Endothelial cell of umbilical vein (primary cell): Measurements from ENCODE around the gene CTU1. TPM values are rescaled to one million over a fixed set of nuclear protein-coding genes. Genes with fewer than 3 reads are reported as not detected.

Experiments used
- BruUV-seq: library from RNA; stranded (reverse); fragments of 400-500 nt; replicated peaks from 2 replicates; lab custom pipeline; 2021; lab: Mats Ljungman, UMichigan
- CTCF ChIA-PET: fragments of 300-600, 350-600 bp; sonication (Branson Sonifier 250); formaldehyde crosslinking; loops from one replicate; lab custom pipeline; 2021; ENCODE audit warnings: antibody characterized with exemption, inconsistent platforms; lab: Charles Lee
- POLR2A ChIA-PET: fragments of 300-600, 350-600 bp; sonication (Branson Sonifier 250); formaldehyde crosslinking; loops from one replicate; lab custom pipeline; 2021; ENCODE audit warnings: antibody characterized with exemption, inconsistent platforms; lab: Charles Lee
- DNase-seq: peaks from one replicate; pipeline ENCODE4 v3.0.0-alpha.2; 2011; ENCODE audit warnings: low read depth, low spot score
- FAIRE-seq: peaks from 2 replicates; lab custom pipeline; 2011; peaks lifted over from hg19 to GRCh38; lab: Jason Lieb, UNC
- H2AFZ ChIP-seq: 2 replicates; pipeline ENCODE4 v1.6.0; 2012; ENCODE audit warnings: low read depth, low read length, control low read depth, inconsistent platforms
- H3K27ac ChIP-seq: 2 replicates; pipeline ENCODE4 v1.5.1; 2011; ENCODE audit warnings: low read depth, mild to moderate bottlenecking, control low read depth, low read length, moderate library complexity; ENCODE audit not compliant: insufficient read depth
- H3K27me3 ChIP-seq, 2 experiments: 2 replicates each; pipeline versions ENCODE4 v1.6.0 to v1.6.1; 2011; ENCODE audit warnings: low read length in 2 of 2, mixed read lengths in 1 of 2; ENCODE audit not compliant: control insufficient read depth in 2 of 2, insufficient read depth in 2 of 2
- H3K36me3 ChIP-seq, 2 experiments: 2 replicates in 1 of 2; 3 replicates in 1 of 2; pipeline ENCODE4 v1.5.1; 2011; ENCODE audit warnings: low read length in 2 of 2, mild to moderate bottlenecking in 1 of 2, moderate library complexity in 1 of 2; ENCODE audit not compliant: control insufficient read depth in 2 of 2, insufficient read depth in 2 of 2; ENCODE audit errors: extremely low read depth in 1 of 2
- H3K4me1 ChIP-seq: 3 replicates; pipeline ENCODE4 v1.5.1; 2011; ENCODE audit warnings: mild to moderate bottlenecking, low read length; ENCODE audit not compliant: control insufficient read depth, insufficient read depth; ENCODE audit errors: extremely low read depth
- H3K4me2 ChIP-seq: 2 replicates; pipeline ENCODE4 v1.6.1; 2011; ENCODE audit warnings: low read length, control low read depth, mixed read lengths; ENCODE audit not compliant: insufficient read depth
- H3K4me3 ChIP-seq, 3 experiments: fragments of 200-600 bp in 1 of 3; sonication (generic), shearing (Covaris generic) in 1 of 3; replicated peaks in 1 of 3; 2 replicates each; pipeline ENCODE4 v1.5.1; 2011 to 2016; ENCODE audit warnings: control low read depth in 3 of 3, low read length in 3 of 3, mild to moderate bottlenecking in 2 of 3, inconsistent platforms in 1 of 3, low read depth in 1 of 3, moderate library complexity in 1 of 3; ENCODE audit not compliant: insufficient read depth in 1 of 3
- H3K79me2 ChIP-seq: 2 replicates; pipeline ENCODE4 v1.6.0; 2012; ENCODE audit warnings: low read length, inconsistent platforms; ENCODE audit not compliant: control insufficient read depth, insufficient read depth
- H3K9ac ChIP-seq: replicated peaks from 2 replicates; pipeline ENCODE3; 2011; ENCODE audit warnings: low read length, control low read depth; ENCODE audit not compliant: insufficient read depth; ENCODE audit errors: extremely low read depth
- H3K9me1 ChIP-seq: replicated peaks from 3 replicates; pipeline ENCODE4 v1.6.0; 2011; ENCODE audit warnings: mild to moderate bottlenecking, low read length; ENCODE audit not compliant: control insufficient read depth, insufficient read depth; ENCODE audit errors: extremely low read depth
- H3K9me3 ChIP-seq: replicated peaks from 2 replicates; pipeline ENCODE4 v1.5.1; 2012; ENCODE audit warnings: low read length, inconsistent platforms; ENCODE audit not compliant: control insufficient read depth, insufficient read depth
- H4K20me1 ChIP-seq: replicated peaks from 2 replicates; pipeline ENCODE3; 2011; ENCODE audit warnings: mild to moderate bottlenecking, low read length; ENCODE audit not compliant: control insufficient read depth, insufficient read depth; ENCODE audit errors: extremely low read depth
- CTCF ChIP-seq, 2 donors: IDR thresholded peaks; 1 replicate in 1 of 2; 2 replicates in 1 of 2; pipeline ENCODE4 v1.5.1; 2011; ENCODE audit warnings: low read length in 2 of 2, mild to moderate bottlenecking in 2 of 2, moderate library complexity in 2 of 2, control low read depth in 1 of 2, inconsistent platforms in 1 of 2, low read depth in 1 of 2; ENCODE audit not compliant: insufficient read depth in 1 of 2; ENCODE audit errors: extremely low read depth in 1 of 2
- EZH2 ChIP-seq: IDR thresholded peaks from 2 replicates; pipeline ENCODE4 v1.6.1; 2012; ENCODE audit warnings: borderline replicate concordance, low read depth, mild to moderate bottlenecking, moderate library complexity, low read length, inconsistent platforms; ENCODE audit not compliant: severe bottlenecking
- FOS ChIP-seq: IDR thresholded peaks from 2 replicates; pipeline ENCODE4 v1.6.1; 2011; ENCODE audit warnings: mild to moderate bottlenecking, low read length, moderate library complexity, borderline replicate concordance; ENCODE audit not compliant: insufficient read depth
- GATA2 ChIP-seq: IDR thresholded peaks from 2 replicates; pipeline ENCODE4 v1.7.0; 2011; ENCODE audit warnings: low read depth, mild to moderate bottlenecking, moderate library complexity, mixed read lengths, low read length; ENCODE audit not compliant: insufficient read length, insufficient read depth
- JUN ChIP-seq: IDR thresholded peaks from 2 replicates; pipeline ENCODE4 v1.6.1; 2011; ENCODE audit warnings: borderline replicate concordance, low read depth; ENCODE audit not compliant: insufficient read length, insufficient read depth
- MAX ChIP-seq: IDR thresholded peaks from 2 replicates; pipeline ENCODE4 v1.6.1; 2011; ENCODE audit not compliant: insufficient read depth, insufficient read length
- MYC ChIP-seq: IDR thresholded peaks from one replicate; pipeline ENCODE4 v1.6.1; 2011; ENCODE audit warnings: mild to moderate bottlenecking, low read depth, low read length
- POLR2A ChIP-seq: IDR thresholded peaks from 2 replicates; pipeline ENCODE4 v1.6.1; 2012; ENCODE audit warnings: low read depth, mild to moderate bottlenecking, control low read depth, low read length
- POLR2AphosphoS5 ChIP-seq: IDR thresholded peaks from 2 replicates; pipeline ENCODE4 v1.6.1; 2012; ENCODE audit warnings: low read depth, mild to moderate bottlenecking, control low read depth, low read length, moderate library complexity; ENCODE audit not compliant: insufficient read depth
- dilution Hi-C: fragments of 300-500 bp; cut with MboI; formaldehyde crosslinking; loops from one replicate; pipeline ENCODE4 v1.15.0; 2019; ENCODE audit warnings: low sequenced_read_pairs; ENCODE audit not compliant: extremely low pct_ligation_motif_present
- intact Hi-C: fragments of 100-400 bp; cut with micrococcal nuclease; formaldehyde crosslinking; loops from one replicate; pipeline ENCODE4 v1.10.0; 2022
- polyA plus RNA-seq, 4 experiments: library from polyadenylated mRNA; depleted of rRNA in 3 of 4; stranded (reverse) in 3 of 4; unstranded in 1 of 4; fragments of >200 nt; gene quantifications; 2 replicates each; pipeline versions ENCODE4 v1.2.1 to v1.2.3, GENCODE V29; 2011 to 2012; ENCODE audit warnings: missing spikeins in 1 of 4
- total RNA-seq: library from RNA; stranded (reverse); gene quantifications from 2 replicates; pipeline ENCODE4 v1.2.3, GENCODE V29; 2021

The CTU1 gene
- total and polyA plus RNA-seq, 2 donors (not counting 3 experiments of a cell fraction or from before 2014, with no cell fraction given), result 6.1 to 8.7 TPM

GRCh38 chr19:51063664-51064063 lies 44.5 kb downstream of the CTU1 start:
- CTCF ChIA-PET, result no interaction called here
- dilution Hi-C loops, result no loop called here
- Histone ChIP-seq H3K79me2 (no peaks in the 10 kb centered on the region), H3K9ac (no peak overlapping the region), H3K27ac (no peak overlapping the region), H3K36me3 (no peaks in the 10 kb centered on the region), H3K27me3 (no peaks in the 10 kb centered on the region), H2AFZ (no peak overlapping the region), H4K20me1 (no peaks in the 10 kb centered on the region), H3K9me3 (no peaks in the 10 kb centered on the region), H3K4me2 (no peak overlapping the region), H3K4me1 (no peaks in the 10 kb centered on the region), H3K4me3 (no peak overlapping the region), H3K9me1 (no peaks in the 10 kb centered on the region)
- TF ChIP-seq MYC, result no peak
- TF ChIP-seq MAX, result no peak
- TF ChIP-seq CTCF (IDR thresholded peaks at IDR 0.05; ENCODE audit: extremely low read depth in 1 of 2, insufficient read depth in 1 of 2, low read depth in 1 of 2, low read length in 2 of 2), result no peak
- no peak for TF ChIP-seq POLR2AphosphoS5
- TF ChIP-seq POLR2A, result no peak
- no peak for TF ChIP-seq FOS
- TF ChIP-seq JUN, result no peak
- no peak for TF ChIP-seq GATA2
- TF ChIP-seq EZH2, result no peak
- DNase-seq, result no peak
- POLR2A ChIA-PET, result no interaction called here
- BruUV-seq, result no TSS peak
- FAIRE-seq, result no peak
- intact Hi-C loops, result no loop called here
